Inflammatory macrophage treated with lipopolysaccharide for 1 hour (primary cell): ENCODE results near the gene ARHGEF10L.

ENCODE experiments used
- DNase-seq, 2 donors: peaks; one replicate each; pipeline ENCODE4 v3.0.0-alpha.2; 2020 to 2022

The ARHGEF10L gene

DNA sequence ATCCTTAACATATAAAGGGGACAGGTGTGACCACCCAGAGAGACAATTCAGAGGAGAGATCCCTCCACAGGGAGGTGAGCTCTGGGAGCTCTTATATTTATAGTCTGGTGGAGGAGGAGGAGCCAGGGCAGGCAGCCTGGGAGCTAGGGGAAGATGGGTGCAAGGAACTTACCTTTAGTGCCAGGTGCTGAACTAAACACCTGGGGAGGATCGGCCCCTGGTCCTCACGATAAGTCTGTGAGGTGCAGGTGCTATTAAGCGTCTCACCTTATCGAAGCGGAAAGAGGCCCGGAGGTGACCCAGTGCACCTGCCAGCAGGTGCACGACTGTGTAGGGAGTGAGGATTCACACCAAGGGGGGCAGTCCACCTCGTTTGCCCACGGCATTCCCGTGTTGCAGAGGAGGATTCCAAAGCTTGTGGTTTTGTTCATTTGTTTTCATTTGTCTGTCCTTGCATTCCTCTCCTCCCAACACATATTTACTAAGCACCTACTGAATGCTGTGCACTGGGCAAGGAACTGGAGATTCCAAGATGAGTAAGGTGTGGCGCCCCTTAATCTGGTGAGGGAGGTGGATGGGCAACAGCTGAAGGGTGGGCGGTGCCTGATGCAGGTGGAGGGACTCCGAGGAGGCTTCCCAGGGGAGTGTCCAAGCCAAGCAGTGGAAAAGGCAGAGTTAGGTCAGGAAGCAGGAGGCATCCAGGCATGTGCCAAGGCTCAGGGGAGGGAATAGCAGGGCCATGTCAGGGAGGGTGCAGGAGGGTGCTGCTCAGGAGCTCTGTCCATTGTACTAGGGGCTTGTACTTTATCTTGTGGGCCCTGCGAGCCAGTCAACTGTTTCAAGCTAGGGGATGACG lies 11.5 kb downstream of the ARHGEF10L start:
- no peak for DNase-seq

DNA sequence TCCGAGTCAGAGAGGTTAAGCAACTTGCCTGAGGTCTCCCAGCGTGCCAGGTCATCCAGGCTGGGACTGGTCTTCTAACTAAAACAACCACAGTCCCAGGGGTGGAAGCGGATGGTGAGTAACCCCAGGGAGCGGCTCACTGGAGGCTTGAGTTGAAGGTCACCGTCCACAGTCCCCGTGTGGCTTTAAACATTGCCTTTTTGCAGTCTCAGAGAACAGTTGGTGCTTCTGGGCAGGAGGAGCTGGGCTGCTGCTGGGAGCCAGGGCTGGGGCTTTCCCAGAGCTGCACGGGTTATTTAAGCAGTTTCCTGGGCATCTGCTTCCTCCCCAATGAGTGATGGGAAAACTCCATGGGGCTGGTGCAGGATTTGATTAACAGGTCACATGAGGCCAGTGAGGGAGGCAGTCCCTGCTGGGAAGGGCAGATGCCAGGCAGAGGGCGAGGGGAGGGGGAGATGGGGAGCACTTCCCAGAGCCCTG lies 12.3 kb downstream of the ARHGEF10L start:
- DNase-seq, result peak; percentile 48 to 83

- DNase-seq, result peak in 1 of 2 donors; percentile 53
Measured at GRCh38 chr1:17553975-17554700, 14.6 kb downstream of the ARHGEF10L start.

DNA sequence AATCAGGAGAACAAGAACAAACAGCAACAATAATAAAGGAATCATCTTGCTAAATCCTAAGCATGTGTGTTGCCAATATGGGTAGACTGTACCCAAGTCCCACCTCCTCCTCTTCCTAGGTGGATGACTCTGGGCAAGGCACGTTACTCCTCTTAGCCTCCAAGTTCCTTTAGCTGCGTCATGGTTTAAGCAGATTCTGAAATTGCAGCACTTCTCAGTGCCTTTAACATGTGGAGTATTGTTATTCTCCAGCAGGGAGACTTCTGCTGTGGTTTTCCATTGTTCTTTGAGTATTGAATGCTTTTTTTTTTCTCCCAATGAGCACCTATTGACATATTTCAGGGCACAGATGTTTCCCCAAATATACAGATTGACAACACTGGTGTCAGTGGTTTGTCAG lies 15.5 kb downstream of the ARHGEF10L start:
- DNase-seq, result peak in 1 of 2 donors; percentile 39

DNA sequence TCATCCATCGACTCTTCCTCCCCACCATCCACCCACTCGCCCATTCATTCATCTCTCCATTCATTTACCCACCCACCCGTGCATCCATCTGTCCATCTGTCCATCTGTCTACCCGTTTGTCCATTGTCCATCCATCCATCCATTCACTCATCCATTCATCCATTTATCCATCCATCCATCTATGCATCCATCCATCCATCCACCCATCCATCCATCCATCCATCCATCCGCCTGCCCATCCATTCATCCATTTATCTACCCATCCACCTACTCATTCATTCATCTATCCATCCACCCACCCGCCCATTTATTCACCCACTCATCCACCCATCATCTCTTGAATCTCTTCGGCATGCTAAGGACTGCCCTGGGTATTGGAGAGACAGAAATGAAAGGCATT lies 18.5 kb downstream of the ARHGEF10L start:
- DNase-seq, result no peak

DNA sequence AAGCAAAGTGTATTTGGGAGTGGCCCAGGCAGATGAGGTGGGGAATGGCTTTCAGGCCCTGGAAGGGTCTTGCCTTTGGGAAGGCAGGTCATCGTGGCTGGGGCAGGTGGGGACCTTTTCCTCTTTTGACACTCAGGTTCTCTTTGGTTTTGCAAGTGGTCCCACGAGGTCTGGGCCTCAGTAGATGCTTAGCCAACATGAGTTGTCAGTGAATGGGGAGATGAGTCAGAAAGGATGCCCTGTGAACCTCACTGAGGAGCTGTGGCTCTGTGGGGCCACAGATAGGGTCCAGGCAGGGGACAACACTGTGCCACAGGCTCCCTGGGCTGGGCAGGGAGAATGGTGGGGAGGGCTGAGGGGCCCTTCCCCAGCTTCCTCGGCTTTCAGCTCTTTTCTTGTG lies 19.0 kb downstream of the ARHGEF10L start:
- DNase-seq, result no peak

DNA sequence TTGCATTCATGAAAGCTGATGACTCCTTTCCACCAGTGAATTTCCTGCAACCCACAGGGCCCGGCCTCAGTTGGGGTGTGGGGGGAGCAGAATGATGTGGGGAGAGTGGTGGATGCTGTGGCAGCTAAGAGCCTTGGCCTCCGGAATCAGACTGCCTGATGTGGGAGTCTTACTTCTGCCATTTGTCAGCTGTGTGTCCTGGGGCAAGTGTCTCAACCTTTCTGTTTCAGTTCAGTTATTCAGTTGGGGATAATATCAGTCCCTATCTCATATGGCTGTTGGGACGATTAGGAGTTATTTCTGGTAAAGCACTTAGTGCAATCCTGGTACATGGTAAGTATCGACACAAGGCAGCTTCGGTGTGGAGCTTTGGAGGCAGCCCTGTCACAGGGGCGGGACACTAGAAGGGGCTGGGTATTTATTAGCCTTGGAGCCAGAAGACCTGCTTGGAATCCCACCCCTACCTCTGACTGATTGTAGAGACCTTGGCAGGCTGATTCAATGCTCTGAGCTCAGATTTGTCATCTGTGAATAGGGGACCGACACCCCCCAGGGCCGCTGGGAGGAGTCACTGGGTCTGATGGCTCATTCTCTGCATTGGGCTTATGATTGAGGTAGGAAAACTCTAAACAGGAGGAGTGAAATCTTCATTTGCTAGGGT lies 19.6 kb downstream of the ARHGEF10L start:
- no peak for DNase-seq

DNA sequence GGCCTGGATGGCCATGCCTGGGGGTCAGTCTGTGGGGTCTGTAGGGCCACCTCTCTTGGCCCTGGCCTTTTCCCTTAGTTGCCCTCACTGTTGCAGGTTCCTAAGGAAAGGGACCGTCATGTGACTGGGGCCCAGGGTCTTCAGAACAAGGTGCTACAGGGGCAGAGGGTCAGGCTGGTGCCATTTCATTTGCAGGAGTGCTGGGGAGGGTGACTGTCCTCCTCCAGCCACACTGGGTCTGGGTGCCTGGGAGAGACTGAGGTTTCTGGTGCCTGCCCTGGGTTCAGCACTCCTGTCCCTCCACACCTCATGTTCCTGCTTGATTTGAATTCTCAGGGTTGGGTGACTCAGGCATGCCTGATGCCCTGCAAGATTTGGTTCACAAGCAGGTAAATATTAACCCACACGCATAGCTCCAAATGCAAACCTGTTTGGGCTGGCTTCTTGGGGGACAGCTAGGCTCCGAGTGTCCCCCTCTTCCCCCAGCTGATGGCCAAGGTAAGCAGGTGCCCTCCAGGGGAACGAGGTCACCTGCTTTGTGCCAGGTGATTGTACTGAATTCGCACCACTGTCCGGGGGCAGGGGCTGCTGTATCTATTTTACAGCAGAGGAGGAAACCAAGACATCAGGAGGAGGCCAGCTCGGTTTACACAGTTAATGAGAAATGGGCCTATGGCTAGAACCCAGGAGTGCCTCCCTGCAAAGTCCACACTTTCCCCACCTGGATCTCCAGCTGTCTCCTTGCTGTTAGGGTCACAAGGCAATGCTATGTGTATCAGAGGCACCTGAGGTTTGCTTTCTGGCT lies 20.3 kb downstream of the ARHGEF10L start:
- DNase-seq, result no peak

DNA sequence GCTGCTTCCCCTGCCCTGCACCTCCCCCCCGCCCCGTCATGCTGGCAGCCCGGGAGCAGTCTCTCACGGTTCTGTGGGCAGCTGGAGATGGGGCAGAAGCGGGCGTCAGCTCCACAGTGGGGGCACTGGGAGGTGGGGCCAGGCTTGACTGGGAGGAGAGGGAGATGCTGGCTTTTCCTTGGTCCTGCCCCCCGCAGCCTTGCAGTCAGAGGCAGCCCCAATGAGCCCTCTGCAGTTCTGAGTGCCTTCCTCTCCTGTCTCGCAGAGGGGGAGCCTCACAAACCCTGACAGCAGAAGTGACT lies 21.7 kb downstream of the ARHGEF10L start:
- DNase-seq, result no peak

- peak; percentile 63 to 70 for DNase-seq
Measured at GRCh38 chr1:17561561-17561985, 22.1 kb downstream of the ARHGEF10L start.

DNA sequence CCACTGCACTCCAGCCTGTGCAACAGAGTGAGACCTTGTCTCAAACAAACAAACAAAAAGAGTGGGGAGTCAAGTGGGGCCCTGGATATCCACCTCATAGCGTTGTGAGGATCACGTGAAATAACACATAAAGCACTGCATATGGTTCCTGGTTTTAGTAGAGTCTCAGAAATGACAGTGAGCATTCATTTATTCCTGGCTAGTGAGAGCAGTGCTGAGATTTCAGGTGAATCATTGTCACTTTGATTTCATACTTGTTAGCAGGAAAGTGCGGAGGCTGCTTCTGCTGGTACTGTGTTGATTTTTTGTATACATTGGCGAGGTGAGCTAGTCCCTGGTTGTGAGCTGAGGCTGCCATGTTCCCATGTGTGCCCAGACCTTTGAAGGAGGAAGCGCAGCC lies 22.9 kb downstream of the ARHGEF10L start:
- no peak for DNase-seq

- DNase-seq, result no peak
Measured at GRCh38 chr1:17563494-17564281, 24.2 kb downstream of the ARHGEF10L start.

DNA sequence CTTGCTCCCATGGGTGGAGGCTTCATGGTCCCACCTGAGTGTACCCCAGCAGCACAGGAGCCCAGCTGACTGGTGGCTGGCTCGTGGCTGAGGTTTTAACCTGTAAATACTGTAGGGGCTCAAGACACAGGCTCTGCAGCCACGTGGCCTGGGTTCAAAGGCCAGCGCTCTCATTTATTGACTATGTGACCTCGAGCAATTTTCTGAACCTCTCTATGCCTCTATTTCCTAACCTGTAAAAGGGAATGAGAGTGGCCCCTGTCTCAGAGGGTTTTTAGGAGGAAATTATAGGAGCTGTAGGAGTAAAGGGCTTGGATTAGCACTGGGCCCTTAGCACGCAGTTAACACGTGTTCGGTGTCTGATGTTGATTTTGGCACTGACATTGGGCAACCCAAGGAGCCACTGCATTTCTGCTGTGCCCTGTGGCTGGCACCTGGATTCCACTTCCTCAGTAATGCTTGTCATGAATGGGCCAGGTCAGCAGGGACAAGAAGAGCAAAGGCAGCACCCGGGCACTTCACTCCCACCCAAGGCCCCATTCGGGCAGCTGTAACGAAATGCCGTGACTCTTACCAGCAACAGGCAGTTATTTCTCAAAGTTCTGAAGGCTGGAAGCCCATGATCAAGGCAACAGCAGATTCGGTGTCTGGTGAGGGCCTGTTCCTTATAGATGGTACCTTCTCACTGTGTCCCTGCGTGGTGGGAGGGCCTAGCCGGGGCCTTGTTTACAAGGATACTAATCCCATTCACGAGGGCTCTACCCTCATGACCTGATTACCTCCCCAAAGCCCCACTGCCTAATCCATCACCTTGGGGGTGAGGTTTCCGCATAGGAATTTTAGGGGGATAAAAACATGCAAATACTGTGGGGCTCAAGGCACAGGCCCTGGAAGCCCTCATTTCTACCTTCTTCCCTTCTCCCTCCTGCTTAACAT lies 25.2 kb downstream of the ARHGEF10L start:
- DNase-seq, result no peak

- DNase-seq, result no peak
Measured at GRCh38 chr1:17565461-17566252, 26.2 kb downstream of the ARHGEF10L start.

DNA sequence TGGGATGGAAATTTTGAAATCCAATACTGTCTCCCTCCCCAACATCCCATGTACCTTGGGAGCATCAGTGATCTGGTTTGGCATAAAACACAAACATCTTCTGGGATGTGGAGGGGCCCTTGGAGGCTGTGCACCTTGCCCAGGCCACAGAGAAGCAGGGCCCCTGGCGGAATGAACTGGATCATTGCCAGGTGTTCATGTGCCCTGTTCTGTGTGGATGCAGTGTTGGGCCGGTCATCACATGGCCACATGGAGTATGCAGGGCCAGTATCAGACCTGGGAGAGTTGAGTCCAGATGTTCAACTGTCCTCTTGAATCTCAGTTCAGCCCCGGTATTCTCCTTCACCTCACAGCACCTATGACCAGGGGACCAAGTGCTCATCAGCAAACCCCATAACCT lies 26.9 kb downstream of the ARHGEF10L start:
- DNase-seq, result no peak

DNA sequence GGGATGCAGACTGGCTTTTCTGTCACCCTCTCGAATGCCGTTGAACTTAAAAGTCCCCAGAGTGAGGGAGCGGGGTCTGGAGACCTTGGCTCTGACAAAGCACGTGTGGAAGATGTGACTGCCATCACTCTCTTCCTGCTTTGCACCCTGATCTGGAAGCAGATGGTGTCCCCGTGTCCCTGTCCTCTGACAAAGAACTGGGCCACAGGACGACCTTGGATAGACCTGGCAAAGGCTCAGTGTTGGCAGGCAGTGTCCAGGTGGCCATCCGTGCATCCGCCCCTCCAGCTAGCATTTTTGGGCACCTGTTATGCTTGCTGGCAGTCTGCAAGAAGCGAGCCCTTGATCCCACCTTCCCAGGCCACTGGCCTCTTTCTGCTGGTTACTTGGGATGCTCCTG lies 27.4 kb downstream of the ARHGEF10L start:
- no peak for DNase-seq

DNA sequence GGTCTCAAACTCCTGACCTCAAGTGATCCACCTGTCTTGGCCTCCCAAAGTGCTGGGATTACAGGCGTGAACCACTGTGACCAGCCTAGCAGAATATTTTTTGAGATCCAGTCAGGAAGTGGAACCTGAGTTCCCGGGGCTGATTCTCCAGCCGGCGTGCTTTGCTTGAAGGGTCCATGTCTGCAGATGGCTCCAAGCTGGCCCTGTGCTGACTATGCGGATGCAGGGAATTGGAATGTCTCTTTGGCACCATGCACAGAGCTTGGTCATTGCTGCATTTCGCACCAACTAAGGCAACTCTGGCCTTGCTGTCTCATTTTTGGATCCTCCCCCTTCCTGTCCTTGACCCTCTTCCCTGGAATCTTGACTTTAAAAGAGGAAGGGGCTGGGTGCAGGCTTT lies 28.1 kb downstream of the ARHGEF10L start:
- DNase-seq, result no peak

- DNase-seq, result peak in 1 of 2 donors; percentile 27
Measured at GRCh38 chr1:17568014-17568900, 28.8 kb downstream of the ARHGEF10L start.
